Stimulated activated CD4-positive, alpha-beta T cell treated with anti-CD3 and anti-CD28 coated beads, Interleukin-4, amount 100 ng/mL, for 1 hour (primary cell): ENCODE data around the gene FBXO45.
"Not testable (repeated sequence)": the region's sequence is repeated elsewhere in the genome, so short reads cannot be mapped to it uniquely, and the experiment has no call there.

ENCODE experiments used
- DNase-seq: peaks from one replicate; pipeline ENCODE4 v3.0.0-alpha.2; 2020

Gene FBXO45, protein sequence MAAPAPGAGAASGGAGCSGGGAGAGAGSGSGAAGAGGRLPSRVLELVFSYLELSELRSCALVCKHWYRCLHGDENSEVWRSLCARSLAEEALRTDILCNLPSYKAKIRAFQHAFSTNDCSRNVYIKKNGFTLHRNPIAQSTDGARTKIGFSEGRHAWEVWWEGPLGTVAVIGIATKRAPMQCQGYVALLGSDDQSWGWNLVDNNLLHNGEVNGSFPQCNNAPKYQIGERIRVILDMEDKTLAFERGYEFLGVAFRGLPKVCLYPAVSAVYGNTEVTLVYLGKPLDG

DNA sequence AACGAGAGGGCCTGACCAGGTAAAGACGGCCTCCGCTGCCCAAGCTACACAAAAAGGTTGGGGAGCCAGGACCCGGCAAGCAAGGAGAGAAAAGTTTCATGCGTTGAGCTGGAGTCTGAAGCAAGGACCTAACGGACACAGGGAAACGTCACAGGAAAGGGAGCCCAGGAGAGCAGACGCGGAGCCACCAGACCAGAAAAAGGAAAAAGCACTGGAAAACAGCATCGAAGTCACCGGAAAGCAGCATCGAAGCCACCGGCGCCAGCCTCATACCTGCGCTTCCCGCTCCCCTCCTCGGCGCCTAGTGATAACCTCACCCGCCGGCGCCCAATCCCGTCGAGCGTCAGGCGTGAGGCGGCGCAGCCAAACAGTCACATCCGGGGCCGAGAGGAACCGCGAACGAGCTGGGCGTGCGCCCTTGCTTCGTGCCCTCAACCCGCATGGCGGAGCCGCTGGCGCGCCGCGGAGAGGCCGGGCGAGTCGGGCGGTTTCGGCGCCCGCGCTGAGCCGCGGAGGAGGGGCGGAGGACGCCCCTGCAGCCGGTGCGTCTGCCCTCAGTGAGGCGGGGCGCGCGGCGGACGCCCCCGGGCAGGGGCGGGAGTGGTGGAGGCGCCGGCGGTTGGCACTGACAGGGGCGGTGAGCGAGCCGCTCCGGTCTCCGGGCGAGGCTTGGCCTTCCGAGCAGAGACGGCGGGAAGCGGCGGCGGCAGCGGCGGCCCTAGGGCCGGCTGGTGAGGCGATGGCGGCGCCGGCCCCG, at the start of gene FBXO45, which contains the start of gene WDR53:
Gene FBXO45 (plus strand): TSS at position 415 of the 757 bp plus-strand sequence. CDS start 325 bp downstream, at position 740.
Gene WDR53 (minus strand): TSS at position 309 of the 757 bp plus-strand sequence. CDS start 7,079 bp downstream, outside the sequence.
- peak; percentile 94 for DNase-seq

DNA sequence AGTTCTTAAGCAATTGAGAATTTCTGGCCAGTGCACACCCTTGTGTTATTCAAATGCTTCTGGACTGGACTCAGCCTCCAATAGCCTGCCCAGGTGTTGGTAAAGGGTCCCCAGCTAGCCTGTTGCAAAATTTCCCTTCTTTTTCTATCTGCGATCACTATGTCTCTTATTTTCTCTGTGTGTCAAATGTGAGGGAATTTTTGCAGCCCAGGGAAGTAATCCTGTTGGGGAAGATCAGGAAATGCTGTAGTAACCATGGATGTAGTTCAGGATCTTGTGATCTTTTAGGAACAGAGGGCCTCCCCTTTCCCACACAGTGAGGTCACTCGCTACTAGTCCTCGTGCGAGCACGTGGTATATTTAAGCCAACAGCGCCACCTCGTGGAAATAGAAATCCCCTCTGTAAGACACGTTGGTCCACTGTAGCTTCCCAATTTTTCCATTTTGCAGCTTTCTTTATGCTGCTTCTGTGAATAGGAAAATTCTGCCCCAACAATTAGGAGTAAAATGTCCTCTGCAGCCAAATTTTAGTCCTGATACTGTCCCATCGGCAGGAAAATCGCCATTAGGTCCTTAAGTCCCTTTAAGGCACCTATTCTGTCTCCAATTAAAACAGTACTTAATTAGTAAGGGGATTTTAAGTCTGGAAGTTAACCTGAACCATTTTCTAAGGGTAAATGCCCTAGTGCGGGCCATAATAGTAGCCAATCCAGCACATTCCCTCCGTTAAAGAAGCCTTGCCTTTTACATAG, 49.3 kb upstream of the FBXO45 start:
- DNase-seq, result peak; percentile 43

GRCh38 chr3:196519718-196520082, 48.8 kb upstream of the FBXO45 start:
- DNase-seq, result peak; percentile 45

DNA sequence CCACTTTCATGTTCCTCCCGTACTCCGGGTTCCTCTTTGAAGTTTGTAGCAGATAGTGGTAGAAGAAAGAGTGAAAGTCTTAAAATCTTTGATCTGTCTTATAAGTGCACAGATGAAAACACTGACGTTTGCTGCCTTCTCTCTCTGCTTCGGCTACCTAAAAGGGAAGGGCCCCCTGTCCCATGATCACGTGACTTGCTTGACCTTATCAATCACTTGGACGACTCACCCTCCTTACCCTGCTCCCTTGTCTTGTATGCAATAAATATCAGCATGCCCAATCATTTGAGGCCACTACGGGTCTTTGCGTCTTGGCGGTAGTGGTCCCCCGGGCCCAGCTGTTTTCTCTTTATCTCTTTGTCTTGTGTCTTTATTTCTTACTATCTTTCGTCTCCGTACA, 47.2 kb upstream of the FBXO45 start:
- DNase-seq, result not testable (repeated sequence)

- no peak for DNase-seq
Observed at GRCh38 chr3:196523841-196524240, 44.6 kb upstream of the FBXO45 start.

GRCh38 chr3:196524527-196524926, 43.9 kb upstream of the FBXO45 start:
- no peak for DNase-seq

- no peak for DNase-seq
Observed at GRCh38 chr3:196525141-196525540, 43.3 kb upstream of the FBXO45 start.

- peak; percentile 90 for DNase-seq
Observed at GRCh38 chr3:196528639-196529233, 39.7 kb upstream of the FBXO45 start.

DNA sequence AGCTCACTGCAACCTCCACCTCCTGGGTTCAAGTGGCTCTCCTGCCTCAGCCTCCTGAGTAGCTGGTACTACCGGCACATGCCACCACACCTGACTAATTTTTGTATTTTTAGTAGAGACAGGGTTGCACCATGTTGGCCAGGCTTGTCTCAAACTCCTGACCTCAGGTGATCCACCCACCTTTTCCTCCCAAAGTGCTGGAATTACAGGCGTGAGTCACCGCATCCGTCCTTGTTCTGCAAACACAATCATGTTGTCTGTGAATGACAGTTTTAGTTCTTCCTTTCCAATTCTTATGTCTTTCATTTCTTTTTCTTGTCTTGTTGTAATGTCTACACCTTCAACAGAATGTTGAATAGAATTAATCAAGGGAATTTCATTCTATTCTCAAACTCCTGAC, 37.0 kb upstream of the FBXO45 start:
- no peak for DNase-seq

DNA sequence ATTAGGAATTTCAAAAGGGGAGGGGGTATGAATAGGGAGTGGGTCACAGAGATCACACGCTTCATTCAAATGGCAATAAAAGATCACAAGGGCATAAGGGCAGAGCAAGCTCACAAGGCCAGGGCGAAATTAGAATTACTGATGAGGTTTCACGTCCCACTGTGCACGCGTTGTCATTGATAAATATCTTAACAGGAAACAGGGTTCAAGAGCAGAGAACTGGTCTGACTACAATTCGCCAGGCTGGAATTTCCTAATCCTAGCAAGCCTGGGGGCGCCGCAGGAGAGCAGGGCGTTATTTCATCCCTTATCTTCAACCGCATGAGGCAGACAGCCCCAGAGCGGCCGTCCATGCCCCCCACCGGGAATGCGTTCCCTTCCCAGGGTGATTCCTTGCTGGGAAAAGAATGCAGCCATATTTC, 35.2 kb upstream of the FBXO45 start:
- DNase-seq, result no peak

DNA sequence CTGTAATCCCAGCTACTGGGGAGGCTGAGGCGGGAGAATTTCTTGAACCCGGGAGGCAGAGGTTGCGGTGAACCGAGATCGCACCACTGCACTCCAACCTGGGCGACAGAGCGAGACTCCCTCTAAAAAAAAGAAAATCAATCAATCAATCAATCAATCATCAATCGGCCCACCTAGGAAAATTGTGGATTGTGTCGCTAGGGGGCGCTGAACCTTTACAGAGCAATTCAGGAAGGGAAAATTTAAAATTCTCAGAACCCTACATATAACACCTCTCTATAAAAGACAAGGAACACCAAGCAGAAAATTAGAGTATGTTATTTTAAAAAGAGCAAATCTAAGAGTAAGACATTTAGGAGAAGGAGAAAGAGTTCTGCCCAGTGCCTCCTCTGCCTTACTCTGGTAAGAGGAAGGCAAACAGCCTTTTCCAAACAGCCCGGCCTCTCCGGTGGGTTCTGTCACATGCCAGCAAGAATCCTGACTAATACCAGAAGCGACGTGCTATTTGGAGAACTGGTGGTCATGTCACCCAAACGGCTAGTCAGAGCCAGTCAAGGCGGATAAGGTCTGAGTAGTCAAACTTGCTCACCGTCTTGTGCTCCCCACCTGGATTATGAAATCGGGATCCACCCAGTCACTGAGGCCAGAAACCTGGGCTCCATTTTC, 31.0 kb upstream of the FBXO45 start:
- peak; percentile 66 for DNase-seq

DNA sequence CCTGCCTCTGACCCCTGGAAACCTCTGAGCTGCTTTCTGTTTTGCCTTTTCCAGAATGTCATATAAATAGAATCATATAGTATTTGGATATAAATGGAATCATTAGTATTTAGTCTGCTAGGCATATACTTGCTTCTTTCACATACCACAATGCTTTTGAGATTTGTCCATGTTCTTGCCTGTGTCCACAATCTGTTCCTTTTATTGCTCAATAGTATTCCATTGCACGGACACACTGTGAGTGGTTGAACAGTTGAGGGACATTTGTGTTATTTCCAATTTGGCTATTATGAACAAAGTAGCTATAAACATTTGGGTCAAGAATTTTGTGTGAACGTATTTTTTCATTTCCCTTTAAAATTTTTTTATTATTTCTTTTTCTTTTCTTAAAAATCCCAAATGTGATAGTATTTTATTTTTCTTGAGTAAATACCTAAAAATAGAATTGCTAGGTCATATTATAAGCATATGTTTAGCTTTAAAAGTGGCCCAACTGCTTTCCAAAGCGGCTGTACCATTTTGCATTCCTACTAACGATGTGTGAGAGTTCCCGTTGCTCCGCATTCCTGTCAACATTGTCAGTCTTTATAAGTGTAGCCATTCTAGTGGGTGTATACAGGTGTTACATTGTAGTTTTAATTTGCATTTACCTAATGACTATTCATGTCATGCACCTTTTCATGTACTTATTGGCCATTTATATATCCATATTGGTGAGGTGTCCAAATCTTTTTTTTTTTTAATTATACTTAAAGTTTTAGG, 26.6 kb upstream of the FBXO45 start:
- DNase-seq, result no peak

DNA sequence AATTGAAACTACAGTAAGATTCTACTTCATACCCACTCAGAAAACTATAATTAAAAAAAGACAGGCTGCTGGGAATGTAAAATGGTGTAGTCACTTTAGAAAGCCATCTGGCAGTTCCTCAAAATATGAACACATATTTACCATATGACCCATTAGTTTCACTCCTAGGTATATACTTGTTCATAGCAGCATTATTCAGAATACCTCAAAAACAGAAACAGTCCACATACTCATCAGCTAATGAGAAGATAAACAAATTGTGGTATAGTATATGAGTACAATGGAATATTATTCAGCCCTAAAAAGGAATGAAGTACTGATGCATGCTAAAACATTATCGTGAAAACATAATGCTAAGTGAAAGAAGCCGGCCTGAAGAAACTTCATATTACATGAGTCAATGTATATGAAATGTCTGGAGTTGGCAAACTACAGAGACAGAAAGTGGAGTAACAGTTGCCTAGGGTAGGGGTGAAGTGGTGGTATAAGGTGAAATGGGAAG, 23.9 kb upstream of the FBXO45 start:
- DNase-seq, result no peak

- no peak for DNase-seq
Observed at GRCh38 chr3:196546537-196546936, 21.9 kb upstream of the FBXO45 start.

DNA sequence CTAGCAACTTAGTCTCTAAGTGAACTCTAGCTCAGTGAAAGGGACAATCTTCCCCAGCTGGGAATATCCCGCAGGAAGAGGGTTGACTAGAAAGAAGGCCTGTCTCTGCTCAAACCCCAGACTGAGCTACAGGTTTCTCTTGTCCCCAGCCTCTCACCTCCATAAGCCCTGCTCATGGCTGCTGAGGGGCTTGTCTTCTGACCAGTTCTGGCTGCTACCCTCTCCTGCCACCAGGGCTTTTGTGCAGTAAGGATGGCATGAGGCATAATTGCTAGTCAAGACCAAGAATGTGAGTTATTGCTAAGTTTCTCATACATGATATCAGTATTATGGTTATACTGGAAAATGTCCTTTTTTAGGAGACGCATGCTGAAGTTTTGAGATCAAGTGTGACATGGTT, 21.4 kb upstream of the FBXO45 start:
- DNase-seq, result no peak

DNA sequence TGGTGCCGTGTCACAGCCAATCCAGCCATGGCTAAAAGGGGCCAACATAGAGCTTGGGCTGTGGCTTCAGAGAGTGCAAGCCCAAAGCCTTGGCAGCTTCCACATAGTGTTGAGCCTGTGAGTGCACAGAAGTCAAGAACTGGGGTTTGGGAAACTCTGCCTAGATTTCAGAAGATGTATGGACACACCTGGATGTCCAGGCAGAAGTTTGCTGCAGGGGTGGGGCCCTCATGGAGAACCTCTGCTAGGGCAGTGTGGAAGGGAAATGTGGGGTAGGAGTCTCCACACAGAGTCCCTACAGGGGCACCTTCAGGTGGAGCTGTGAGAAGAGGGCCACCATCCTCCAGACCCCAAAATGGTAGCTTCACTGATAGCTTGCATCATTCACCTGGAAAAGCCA, 19.1 kb upstream of the FBXO45 start:
- DNase-seq, result not testable (repeated sequence)

DNA sequence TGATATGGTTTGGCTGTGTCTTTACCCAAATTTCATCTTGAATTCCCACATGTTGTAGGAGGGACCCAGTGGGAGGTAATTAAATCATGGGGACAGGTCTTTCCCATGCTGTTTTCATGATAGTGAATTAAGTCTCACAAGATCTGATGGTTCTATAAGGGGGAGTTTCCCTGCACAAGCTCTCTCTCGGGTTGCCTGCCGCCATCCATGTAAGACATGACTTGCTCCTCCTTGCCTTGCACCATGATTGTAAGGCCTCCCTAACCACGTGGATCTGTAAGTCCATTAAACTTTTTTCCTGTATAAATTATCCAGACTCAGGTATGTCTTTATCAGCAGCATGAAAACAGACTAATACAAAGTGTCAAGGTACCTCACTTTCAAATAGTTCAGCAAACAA, 18.3 kb upstream of the FBXO45 start:
- DNase-seq, result not testable (repeated sequence)

DNA sequence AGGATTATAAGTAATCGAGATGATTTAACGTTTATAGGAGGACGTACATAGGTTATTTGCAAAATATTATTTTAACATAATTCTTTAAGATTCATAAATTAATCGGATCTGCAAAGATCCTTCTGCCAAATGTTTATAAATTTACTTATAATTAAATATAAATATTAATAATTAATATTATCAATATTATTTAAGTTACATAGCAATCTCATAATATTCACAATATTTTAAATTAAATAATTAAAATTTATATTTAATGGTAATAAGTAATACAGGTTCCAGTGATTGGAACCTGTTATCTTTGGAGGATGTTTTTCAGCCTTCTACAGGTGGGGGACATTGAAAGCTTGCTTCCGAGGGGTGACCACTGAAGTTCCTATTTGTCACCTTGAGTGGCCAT, 16.2 kb upstream of the FBXO45 start:
- DNase-seq, result no peak

DNA sequence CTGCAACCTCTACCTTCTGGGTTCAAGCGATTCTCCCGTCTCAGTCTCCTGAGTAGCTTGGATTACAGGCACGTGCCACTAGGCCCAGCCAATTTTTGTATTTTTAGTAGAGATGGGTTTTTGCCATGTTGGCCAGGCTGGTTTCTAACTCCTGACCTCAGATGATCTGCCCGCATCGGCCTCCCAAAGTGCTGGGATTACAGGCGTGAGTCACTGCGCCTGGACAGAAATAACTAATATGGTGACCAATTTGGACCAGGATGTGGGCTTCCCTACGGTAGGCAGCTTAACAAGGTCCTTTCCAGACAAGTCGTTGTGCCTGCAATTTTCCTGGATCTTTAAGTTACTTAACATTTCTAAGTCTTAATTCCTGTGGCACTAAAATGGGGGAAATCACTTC, 14.9 kb upstream of the FBXO45 start:
- no peak for DNase-seq

GRCh38 chr3:196554205-196554604, 14.3 kb upstream of the FBXO45 start:
- no peak for DNase-seq

GRCh38 chr3:196555295-196555694, 13.2 kb upstream of the FBXO45 start:
- DNase-seq, result no peak

- no peak for DNase-seq
Observed at GRCh38 chr3:196557236-196557635, 11.2 kb upstream of the FBXO45 start.
